HTERT RPE-1 (cell line): ENCODE data around the gene SLK.

Source experiments
- in situ Hi-C: fragments of 300-500 bp; cut with MboI; formaldehyde crosslinking; loops from 4 replicates; pipeline ENCODE4 v1.14.3; 2020; ENCODE audit warnings: low sequenced_read_pairs

SLK gene

GRCh38 chr10:104045151-104046089 lies 78.5 kb downstream of the SLK start:
- in situ Hi-C loops: no loop called here

- in situ Hi-C loops: no loop called here
These were observed 79.7 kb downstream of the SLK start for GRCh38 chr10:104046651-104047050.

- in situ Hi-C loops: no loop called here
These were observed 82.7 kb downstream of the SLK start for GRCh38 chr10:104049504-104050250.

- in situ Hi-C loops: no loop called here
These were observed 85.5 kb downstream of the SLK start for GRCh38 chr10:104052431-104052830.

- in situ Hi-C loops: no loop called here
These were observed 86.3 kb downstream of the SLK start for GRCh38 chr10:104053201-104053600.

GRCh38 chr10:104054430-104054829 lies 87.5 kb downstream of the SLK start:
- in situ Hi-C loops: no loop called here

- in situ Hi-C loops: no loop called here
These were observed 89.8 kb downstream of the SLK start for GRCh38 chr10:104056619-104057273.

- in situ Hi-C loops: no loop called here
These were observed 90.8 kb downstream of the SLK start for GRCh38 chr10:104057717-104058116.

GRCh38 chr10:104059364-104059763 lies 92.4 kb downstream of the SLK start:
- in situ Hi-C loops: no loop called here

- in situ Hi-C loops: no loop called here
These were observed 94.3 kb downstream of the SLK start for GRCh38 chr10:104061196-104061595.

- in situ Hi-C loops: no loop called here
These were observed 98.8 kb downstream of the SLK start for GRCh38 chr10:104065748-104066147.

GRCh38 chr10:104066945-104067344 lies 100.0 kb downstream of the SLK start:
- in situ Hi-C loops: no loop called here

- in situ Hi-C loops: no loop called here
These were observed 100.6 kb downstream of the SLK start for GRCh38 chr10:104067525-104067924.

GRCh38 chr10:104069613-104070012 lies 102.7 kb downstream of the SLK start:
- in situ Hi-C loops: no loop called here

GRCh38 chr10:104072786-104073185 lies 105.8 kb downstream of the SLK start:
- in situ Hi-C loops: no loop called here

GRCh38 chr10:104074505-104074904 lies 107.6 kb downstream of the SLK start:
- in situ Hi-C loops: no loop called here

- in situ Hi-C loops: no loop called here
These were observed 109.8 kb downstream of the SLK start for GRCh38 chr10:104076743-104077160.

GRCh38 chr10:104077247-104077646 lies 110.3 kb downstream of the SLK start:
- in situ Hi-C loops: no loop called here

- in situ Hi-C loops: no loop called here
These were observed 110.8 kb downstream of the SLK start for GRCh38 chr10:104077663-104078151.
